Heart left ventricle (tissue), 13 donors: Measurements from ENCODE around the gene NPY1R.

Experiments
- CTCF ChIP-seq, 12 donors: fragments of 200-600 bp; sonication (generic) in 4 of 12; IDR thresholded peaks; one replicate each; pipeline versions ENCODE4 v1.5.0 to v1.8.0; 2018 to 2022; ENCODE audit warnings: antibody characterized with exemption in 12 of 12, mild to moderate bottlenecking in 5 of 12
- POLR2A ChIP-seq, 2 donors: fragments of 450-650 bp; IDR thresholded peaks; one replicate each; pipeline ENCODE4 v1.6.1; 2017; ENCODE audit warnings: antibody characterized with exemption in 2 of 2, mild to moderate bottlenecking in 2 of 2, moderate library complexity in 2 of 2
- donor health status: ischemic (EF 13 %, LVEDD 7.1; RV severe dilation, severe dysfunction).
- donor health status: DM: no; HTN: yes; CAD: no.
- donor health status: DM: no; HTN: no; CAD: no.
- donor health status: ischemic (EF 25% LVEDD 6.9; RV normal size, moderate dysfunction).
- donor health status: ischemic (EF 25% LVEDD 5.7; RV mildly dilated, moderate dysfunction).
- donor health status: ischemic (EF 35%, LVEDD 5.7; RV mildly dilated, moderate dysfunction).
- donor health status: nonischemic (EF 11% LVEDD 7.7; RV severe dilation, severe dysfunction).
- donor health status: DM: yes; HTN: yes; CAD: no.
- donor health status: PGD.
- donor health status: ischemic (EF 29% LVEDD 5.4; RV normal size, mild dysfunction).
- donor health status: nonischemic (EF 23%, LVEDD 6.1; RV moderate dilation, normal function).

DNA sequence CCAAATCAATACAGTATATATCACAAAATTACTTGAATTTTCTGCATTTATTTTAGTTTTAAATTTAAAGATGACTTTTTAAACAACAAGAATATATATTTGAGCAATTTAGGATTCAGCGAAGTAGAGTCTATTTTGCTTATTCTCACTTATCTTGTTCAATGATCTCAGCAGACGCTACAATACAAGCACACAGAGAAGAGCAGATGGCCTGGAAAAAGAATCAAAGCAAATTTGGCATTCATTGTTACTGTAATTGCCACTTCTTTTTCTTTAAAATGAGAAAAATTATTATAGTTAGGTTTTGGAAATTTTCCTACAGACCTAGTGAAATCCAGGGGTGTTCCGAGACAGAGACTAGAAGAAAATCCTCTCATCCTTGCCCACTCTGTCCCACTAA lies 57.5 kb downstream of the NPY1R start:
- TF ChIP-seq CTCF (IDR thresholded peaks at IDR 0.05) = no peak
- TF ChIP-seq POLR2A (IDR thresholded peaks at IDR 0.05) = no peak
